Left lung (tissue), 10 donors: ENCODE data around the gene NINJ2. TPM values are rescaled to one million over a fixed set of nuclear protein-coding genes. Genes with fewer than 3 reads are reported as not detected.

Experiments used
- ATAC-seq: fragments of 200-7000 bp; cut with Tn5 transposase; one replicate; pipeline ENCODE4 v1.9.1; 2020; ENCODE audit warnings: moderate library complexity
- DNase-seq, 4 donors: peaks; one replicate each; pipeline ENCODE4 v3.0.0-alpha.2; 2013 to 2020
- H3K27ac ChIP-seq, 2 donors: fragments of 200-600 bp; sonication (generic) in 1 of 2; one replicate each; pipeline versions ENCODE4 v1.5.0 to v1.8.0; 2020 to 2021
- H3K27me3 ChIP-seq, 2 donors: fragments of 200-600 bp; sonication (generic) in 1 of 2; one replicate each; pipeline versions ENCODE4 v1.5.0 to v1.8.0; 2020 to 2021
- H3K36me3 ChIP-seq, 2 donors: fragments of 200-600 bp; sonication (generic) in 1 of 2; one replicate each; pipeline versions ENCODE4 v1.5.0 to v1.8.0; 2020 to 2021
- H3K4me1 ChIP-seq, 2 donors: fragments of 200-600 bp; one replicate each; pipeline ENCODE4 v1.8.0; 2021
- H3K4me3 ChIP-seq, 2 donors: fragments of 200-600 bp; sonication (generic) in 1 of 2; one replicate each; pipeline versions ENCODE4 v1.5.0 to v1.8.0; 2020 to 2021; ENCODE audit warnings: mild to moderate bottlenecking in 1 of 2
- H3K9me3 ChIP-seq, 2 donors: fragments of 200-600 bp; sonication (generic) in 1 of 2; one replicate each; pipeline versions ENCODE4 v1.5.0 to v1.8.0; 2020 to 2021
- CTCF ChIP-seq, 2 donors: fragments of 200-600 bp; sonication (generic) in 1 of 2; IDR thresholded peaks; one replicate each; pipeline versions ENCODE4 v1.5.0 to v1.8.0; 2021; ENCODE audit warnings: antibody characterized with exemption in 2 of 2
- intact Hi-C, 2 donors: fragments of 100-400 bp; cut with DNase I; formaldehyde crosslinking; loops; one replicate each; pipeline versions ENCODE4 v1.11.2 to v1.14.2; 2022
- polyA plus RNA-seq, 6 donors: library from polyadenylated mRNA; unstranded; fragments of 120-200 nt; gene quantifications; one replicate each; pipeline ENCODE4 v1.2.1, GENCODE V29; 2013; ENCODE audit not compliant: insufficient read length in 6 of 6
- total RNA-seq, 2 donors: library from RNA; stranded (reverse); fragmentation: NEBNext Ultra II Directional; extraction: Animal tissue kit (Norgen Biotek cat#: 25700); gene quantifications; one replicate each; pipeline ENCODE4 v1.2.1, GENCODE V29; 2021
- donor health status: DM: no; HTN: yes; CAD: no.
- donor health status: DM: no; HTN: no; CAD: no.

The NINJ2 gene
- total and polyA plus RNA-seq, 8 donors, result 1.2 to 18.0 (median 2.8) TPM

DNA sequence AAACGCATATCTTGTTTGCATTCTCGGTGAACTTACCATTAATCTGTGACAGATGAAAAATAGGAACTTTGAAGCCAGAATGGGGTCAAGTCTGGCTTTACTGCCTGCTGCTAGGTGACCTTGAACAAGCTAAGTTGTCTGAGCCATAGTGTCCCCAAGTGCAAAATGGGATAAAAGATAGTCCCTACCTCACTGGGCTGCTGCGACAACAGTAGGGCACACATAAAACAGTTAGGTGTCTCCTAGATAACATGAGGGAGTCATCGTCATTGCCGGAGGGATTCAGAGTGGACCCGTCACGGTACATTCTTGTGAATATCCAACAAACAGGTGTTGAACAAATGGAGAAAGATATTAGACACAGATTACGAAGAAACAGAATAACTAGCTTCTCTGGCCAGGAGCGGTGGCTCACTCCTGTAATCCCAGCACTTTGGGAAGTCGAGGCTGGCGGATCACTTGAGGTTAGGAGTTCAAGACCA, 71.2 kb downstream of the NINJ2 start:
- intact Hi-C loops, result no loop called here
- no peak for ATAC-seq
- no peak for DNase-seq

GRCh38 chr12:591167-592023, 71.8 kb downstream of the NINJ2 start:
- peaks cover 0 to 23% of the 10 kb centered on the region in 2 donors for H3K4me1 ChIP-seq
- H3K4me3 ChIP-seq, result no peak overlapping the region
- DNase-seq (no peak), ATAC-seq (no peak)
- TF ChIP-seq CTCF (IDR thresholded peaks at IDR 0.05), result peak in 1 of 2 donors; percentile 27
- intact Hi-C loops, result no loop called here
- peak overlapping the region in 1 of 2 donors; percentile 34 for H3K27ac ChIP-seq
- no peaks in the 10 kb centered on the region for H3K36me3 ChIP-seq
- no peaks in the 10 kb centered on the region for H3K9me3 ChIP-seq
- no peaks in the 10 kb centered on the region for H3K27me3 ChIP-seq

More for the DNA sequence above, 71.2 kb downstream of the NINJ2 start:
- H3K4me1 ChIP-seq, result peaks cover 0 to 23% of the 10 kb centered on the region in 2 donors
- TF ChIP-seq CTCF (IDR thresholded peaks at IDR 0.05), result no peak
- H3K4me3 ChIP-seq, result no peak overlapping the region
- H3K27me3 ChIP-seq, result no peaks in the 10 kb centered on the region
- H3K9me3 ChIP-seq, result no peaks in the 10 kb centered on the region
- peak overlapping the region in 1 of 2 donors; percentile 34 for H3K27ac ChIP-seq
- H3K36me3 ChIP-seq, result no peaks in the 10 kb centered on the region

DNA sequence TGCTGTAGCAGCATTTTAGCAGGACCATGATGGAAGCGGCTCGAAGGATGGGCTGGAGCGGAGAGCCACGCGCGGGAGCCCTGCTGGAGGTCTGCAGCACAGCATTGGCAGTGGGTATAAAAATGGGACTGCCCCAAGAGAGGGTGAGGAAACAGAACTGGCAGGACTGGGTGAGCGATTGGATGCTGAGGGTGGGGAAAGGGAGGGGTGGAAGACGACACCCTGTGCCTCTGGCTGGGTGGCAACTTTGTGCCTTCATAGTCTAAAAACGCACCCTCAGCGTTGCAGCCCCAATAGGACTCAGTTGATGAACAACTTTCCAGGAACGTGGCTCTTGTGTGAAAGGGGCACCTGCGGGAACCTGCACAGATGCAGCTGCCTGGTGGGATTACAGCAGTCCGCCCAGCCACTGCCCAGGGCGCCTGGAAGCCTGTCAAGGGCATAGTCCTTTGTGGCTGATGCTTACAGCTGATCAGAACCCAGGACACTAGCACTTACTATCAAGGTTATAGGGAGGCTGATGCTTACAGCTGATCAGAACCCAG, 73.0 kb downstream of the NINJ2 start:
- Histone ChIP-seq H3K4me3 (no peak overlapping the region), H3K27ac (no peak overlapping the region), H3K27me3 (no peaks in the 10 kb centered on the region), H3K36me3 (no peaks in the 10 kb centered on the region), H3K4me1 (peaks cover 0 to 23% of the 10 kb centered on the region in 2 donors), H3K9me3 (no peaks in the 10 kb centered on the region)
- ATAC-seq (no peak), DNase-seq (no peak)
- TF ChIP-seq CTCF (IDR thresholded peaks at IDR 0.05), result no peak
- intact Hi-C loops, result no loop called here

DNA sequence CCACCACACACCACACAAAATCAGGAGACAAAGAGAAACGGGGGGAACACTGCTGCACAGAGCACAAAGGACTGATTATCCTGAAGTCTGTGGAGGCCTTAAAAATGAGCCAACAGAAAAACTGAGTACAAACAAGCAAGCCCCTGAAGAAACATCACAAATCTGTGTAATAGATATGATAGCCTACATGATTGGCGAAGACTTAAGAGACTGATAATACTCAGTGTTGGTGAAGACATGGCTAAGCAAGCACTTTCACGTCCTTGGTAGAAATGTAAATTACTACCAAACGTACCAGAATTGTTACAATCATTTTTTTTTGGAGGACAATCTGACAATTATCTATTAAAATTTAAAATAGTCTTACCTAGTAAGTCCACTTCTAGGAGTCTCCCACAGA, 74.6 kb downstream of the NINJ2 start:
- Histone ChIP-seq H3K27me3 (no peaks in the 10 kb centered on the region), H3K27ac (no peak overlapping the region), H3K4me1 (peaks cover 0 to 12% of the 10 kb centered on the region in 2 donors), H3K36me3 (no peaks in the 10 kb centered on the region), H3K4me3 (no peak overlapping the region), H3K9me3 (no peaks in the 10 kb centered on the region)
- DNase-seq (no peak), ATAC-seq (no peak)
- intact Hi-C loops, result no loop called here
- no peak for TF ChIP-seq CTCF (IDR thresholded peaks at IDR 0.05)

DNA sequence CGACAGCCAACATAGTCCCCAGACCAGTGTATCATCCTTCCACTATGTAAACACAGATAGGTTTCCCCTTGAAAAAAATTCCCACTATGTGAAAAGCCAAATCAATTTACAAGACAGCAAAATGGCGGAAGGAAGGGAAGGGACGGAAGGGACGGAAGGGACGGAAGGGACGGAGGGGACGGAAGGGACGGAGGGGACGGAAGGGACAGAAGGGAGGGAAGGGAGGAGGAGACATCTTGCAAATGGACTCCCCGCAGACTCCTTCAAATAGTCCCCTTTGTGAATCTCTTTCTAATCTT, 75.3 kb downstream of the NINJ2 start:
- no peak for TF ChIP-seq CTCF (IDR thresholded peaks at IDR 0.05)
- H3K36me3 ChIP-seq, result no peaks in the 10 kb centered on the region
- no peak for DNase-seq
- intact Hi-C loops, result no loop called here
- H3K27me3 ChIP-seq, result no peaks in the 10 kb centered on the region
- ATAC-seq, result no peak
- H3K9me3 ChIP-seq, result no peaks in the 10 kb centered on the region
- H3K27ac ChIP-seq, result no peak overlapping the region
- no peak overlapping the region for H3K4me3 ChIP-seq
- peaks cover 0 to 5% of the 10 kb centered on the region in 2 donors for H3K4me1 ChIP-seq
